ENCODE data around the gene NES.

NES gene

GRCh38 chr1:156656806-156657740, 20.1 kb downstream of the NES start:
- H3K36me3 ChIP-seq, result no peaks in the 10 kb centered on the region
- H3K27me3 ChIP-seq, result no peaks in the 10 kb centered on the region
- no peaks in the 10 kb centered on the region for H3K9me3 ChIP-seq
- peak; percentile 81 for DNase-seq
- H3K4me3 ChIP-seq (ENCODE audit: low read depth, low read length), result peak overlapping the region; percentile 56
- peaks cover 21% of the 10 kb centered on the region for H3K4me1 ChIP-seq
- TF ChIP-seq CTCF (IDR thresholded peaks at IDR 0.05; ENCODE audit: low read depth, low read length), result peak; percentile 96

GRCh38 chr1:156655904-156656516, 21.2 kb downstream of the NES start:
- no peaks in the 10 kb centered on the region; the same call in 1 of the 2 replicates for H3K9me3 ChIP-seq
- H3K27me3 ChIP-seq, result no peaks in the 10 kb centered on the region
- H3K4me3 ChIP-seq (ENCODE audit: low read depth, low read length), result no peak overlapping the region
- no peak for DNase-seq
- H3K4me1 ChIP-seq, result peaks cover 13% of the 10 kb centered on the region
- no peaks in the 10 kb centered on the region for H3K36me3 ChIP-seq
- TF ChIP-seq CTCF (IDR thresholded peaks at IDR 0.05; ENCODE audit: low read depth, low read length), result no peak

GRCh38 chr1:156655151-156655903, 21.9 kb downstream of the NES start:
- Histone ChIP-seq H3K4me1 (peaks cover 10% of the 10 kb centered on the region), H3K9me3 (no peaks in the 10 kb centered on the region; the same call in 1 of the 2 replicates), H3K4me3 (ENCODE audit: low read depth, low read length) (no peak overlapping the region), H3K36me3 (no peaks in the 10 kb centered on the region), H3K27me3 (no peaks in the 10 kb centered on the region)
- TF ChIP-seq CTCF (IDR thresholded peaks at IDR 0.05; ENCODE audit: low read depth, low read length), result no peak
- no peak for DNase-seq

DNA sequence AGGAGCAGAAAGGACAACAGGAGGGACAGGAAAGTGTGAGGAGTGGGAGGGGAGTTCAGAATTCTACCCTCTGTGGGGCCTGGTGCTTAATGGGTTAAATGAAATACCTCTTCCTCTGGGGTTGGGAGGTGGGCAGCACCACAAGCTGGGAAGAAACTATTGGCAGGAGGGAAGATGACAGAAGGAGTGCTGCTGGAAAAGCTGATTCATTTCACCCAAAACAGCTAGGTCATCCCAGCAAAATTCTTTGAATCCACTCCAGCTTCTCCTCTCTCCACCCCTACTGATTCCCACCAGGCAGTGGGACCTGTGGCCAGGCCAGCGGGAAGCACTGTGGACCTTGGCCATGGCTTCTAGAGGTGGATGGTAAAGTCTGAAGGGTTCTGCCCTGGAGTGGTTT, 22.5 kb downstream of the NES start:
- DNase-seq, result no peak
- no peaks in the 10 kb centered on the region; the same call in 1 of the 2 replicates for H3K9me3 ChIP-seq
- no peak overlapping the region for H3K4me3 ChIP-seq (ENCODE audit: low read depth, low read length)
- no peaks in the 10 kb centered on the region for H3K36me3 ChIP-seq
- H3K27me3 ChIP-seq, result no peaks in the 10 kb centered on the region
- H3K4me1 ChIP-seq, result peaks cover 8% of the 10 kb centered on the region
- TF ChIP-seq CTCF (IDR thresholded peaks at IDR 0.05; ENCODE audit: low read depth, low read length), result no peak

DNA sequence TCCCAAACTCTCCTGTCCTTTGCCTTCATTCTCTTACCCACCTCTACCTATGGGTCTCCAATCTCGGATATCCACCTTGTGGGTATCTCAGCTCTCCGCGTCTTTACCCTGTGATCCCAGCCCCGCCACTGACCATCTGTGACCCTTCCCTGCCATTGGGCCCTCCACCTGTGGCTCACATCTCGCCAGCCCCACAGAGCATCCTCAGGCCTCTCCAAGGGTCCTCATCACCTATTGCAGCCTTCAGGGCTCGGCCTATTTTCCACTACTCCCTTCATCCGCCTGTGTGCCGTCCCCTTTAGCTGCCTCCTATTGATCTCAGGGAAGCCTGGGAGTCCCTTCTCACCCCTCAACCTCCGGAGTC, 24.2 kb downstream of the NES start:
- no peak for DNase-seq
- no peak for TF ChIP-seq CTCF (IDR thresholded peaks at IDR 0.05; ENCODE audit: low read depth, low read length)
- H3K27me3 ChIP-seq, result no peaks in the 10 kb centered on the region
- H3K4me1 ChIP-seq, result peaks cover 10% of the 10 kb centered on the region
- H3K4me3 ChIP-seq (ENCODE audit: low read depth, low read length), result no peak overlapping the region
- H3K9me3 ChIP-seq, result no peaks in the 10 kb centered on the region; the same call in 1 of the 2 replicates
- no peaks in the 10 kb centered on the region for H3K36me3 ChIP-seq

Measured in BE2C (cell line).